ENCODE results near the gene CORO1C.
"Not testable (repeated sequence)": the region's sequence is repeated elsewhere in the genome, so short reads cannot be mapped to it uniquely, and the experiment has no call there.

Gene CORO1C

DNA sequence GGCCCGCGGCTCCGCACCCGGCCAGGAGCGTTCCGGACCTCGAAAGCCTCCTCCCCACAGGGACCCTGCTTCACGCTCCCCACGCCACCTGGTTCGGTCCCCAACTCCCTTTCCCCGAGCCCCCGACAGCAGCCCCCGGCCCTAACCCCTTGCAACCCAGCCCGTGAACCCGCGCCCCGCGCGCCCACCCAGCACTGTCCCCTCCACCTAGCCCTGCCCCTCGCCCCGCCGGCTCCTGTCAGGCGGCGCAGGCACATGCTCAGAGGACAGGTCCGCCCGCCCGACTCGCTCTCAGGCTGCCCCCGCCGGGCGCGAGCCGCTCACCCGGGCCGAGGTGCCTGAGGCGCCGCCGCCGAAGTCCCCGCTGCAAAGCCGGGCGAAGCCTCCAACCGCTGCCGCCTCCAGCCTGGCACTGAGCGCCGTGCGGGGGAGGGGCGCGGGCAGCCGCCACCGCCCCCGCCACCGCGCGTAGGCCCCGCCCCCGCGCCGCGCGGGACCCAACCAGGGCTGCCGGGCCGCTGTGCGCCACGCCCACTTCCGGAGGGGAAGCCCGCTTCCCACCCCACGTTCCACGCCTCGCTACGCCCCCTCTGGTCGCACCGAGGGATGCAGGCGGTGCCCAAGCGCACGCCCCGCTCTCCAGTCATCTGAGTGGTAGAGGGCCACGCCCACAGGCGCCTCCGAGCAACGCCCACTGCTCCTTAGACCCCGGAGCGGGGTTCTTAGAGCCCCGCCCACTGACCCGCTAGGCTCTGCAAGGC is at the start of gene CORO1C:
CORO1C (minus strand) TSS at position 414 of the 761 bp plus-strand sequence. CDS start 30,200 bp downstream, outside the sequence.
- DNase-seq, result peak; percentile 96

DNA sequence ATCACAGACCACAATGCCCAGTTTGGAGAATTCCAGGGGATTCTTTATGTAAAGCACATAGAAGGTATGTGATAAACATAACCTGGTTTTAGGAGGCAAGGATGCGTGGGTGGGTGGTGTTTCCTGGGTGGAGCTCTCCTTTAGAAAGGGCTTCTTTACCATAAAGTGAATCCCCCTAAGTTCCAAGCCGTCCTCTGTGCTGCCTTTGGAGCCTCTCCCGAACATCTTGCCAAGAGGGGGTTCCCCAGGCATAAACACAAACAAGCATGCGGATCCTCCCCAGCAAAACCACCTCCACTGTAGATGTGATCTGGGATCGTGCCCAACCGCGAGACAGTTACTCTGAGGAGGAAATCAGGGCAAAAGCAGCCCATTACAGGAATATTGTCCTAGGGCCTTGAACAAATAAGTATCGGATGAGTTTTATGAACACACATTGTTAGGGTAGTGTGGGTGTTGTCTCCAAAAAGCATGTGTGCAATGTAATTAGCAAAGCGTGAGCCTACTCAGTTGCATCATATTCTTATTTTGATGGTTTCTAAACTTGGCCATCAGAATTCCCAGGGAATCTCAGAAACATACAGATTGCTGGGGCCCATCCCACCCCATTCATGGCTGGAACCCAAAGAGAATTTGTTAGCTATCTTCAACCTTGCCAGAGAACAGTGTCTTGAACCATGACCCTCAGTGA is 48.8 kb upstream of the CORO1C start:
- DNase-seq, result no peak

DNA sequence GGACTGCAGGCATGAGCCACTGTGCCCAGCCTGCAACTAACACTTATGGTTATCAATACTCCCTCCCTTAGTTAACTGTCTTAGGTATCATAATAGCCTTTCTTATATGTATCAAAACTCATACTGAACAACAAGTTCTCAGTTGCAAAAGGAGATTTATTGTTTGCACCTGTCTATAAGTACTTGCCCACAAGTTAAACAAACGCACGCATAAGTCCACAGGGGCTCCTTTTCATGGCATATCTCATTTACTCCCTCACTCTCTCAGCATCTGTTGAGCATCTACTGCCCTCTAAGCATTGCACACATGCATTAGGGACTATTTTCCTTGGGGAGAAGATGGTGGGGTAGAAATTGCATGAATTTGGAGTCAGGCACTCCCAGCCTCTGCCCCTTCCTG is 46.7 kb upstream of the CORO1C start:
- DNase-seq, result no peak

DNA sequence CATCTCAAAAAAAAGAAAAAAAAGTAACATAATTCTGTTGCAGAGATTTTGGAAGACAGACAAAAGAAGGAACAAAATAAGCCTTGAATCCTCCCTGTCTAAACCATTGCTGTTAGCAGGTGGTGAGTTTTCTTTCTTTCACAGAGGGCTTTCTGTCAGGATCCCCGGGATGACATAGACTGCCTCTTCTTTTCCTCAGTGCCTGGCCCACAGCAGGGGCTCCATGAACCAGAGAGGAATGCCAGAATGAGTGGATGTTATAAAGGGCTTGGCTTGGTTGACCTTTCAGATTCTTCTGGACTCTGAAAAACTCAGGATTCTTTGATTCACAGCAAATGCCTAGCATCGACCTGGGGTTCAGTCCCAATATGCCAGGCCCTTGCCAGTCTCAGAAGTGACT is 45.8 kb upstream of the CORO1C start:
- no peak for DNase-seq

DNA sequence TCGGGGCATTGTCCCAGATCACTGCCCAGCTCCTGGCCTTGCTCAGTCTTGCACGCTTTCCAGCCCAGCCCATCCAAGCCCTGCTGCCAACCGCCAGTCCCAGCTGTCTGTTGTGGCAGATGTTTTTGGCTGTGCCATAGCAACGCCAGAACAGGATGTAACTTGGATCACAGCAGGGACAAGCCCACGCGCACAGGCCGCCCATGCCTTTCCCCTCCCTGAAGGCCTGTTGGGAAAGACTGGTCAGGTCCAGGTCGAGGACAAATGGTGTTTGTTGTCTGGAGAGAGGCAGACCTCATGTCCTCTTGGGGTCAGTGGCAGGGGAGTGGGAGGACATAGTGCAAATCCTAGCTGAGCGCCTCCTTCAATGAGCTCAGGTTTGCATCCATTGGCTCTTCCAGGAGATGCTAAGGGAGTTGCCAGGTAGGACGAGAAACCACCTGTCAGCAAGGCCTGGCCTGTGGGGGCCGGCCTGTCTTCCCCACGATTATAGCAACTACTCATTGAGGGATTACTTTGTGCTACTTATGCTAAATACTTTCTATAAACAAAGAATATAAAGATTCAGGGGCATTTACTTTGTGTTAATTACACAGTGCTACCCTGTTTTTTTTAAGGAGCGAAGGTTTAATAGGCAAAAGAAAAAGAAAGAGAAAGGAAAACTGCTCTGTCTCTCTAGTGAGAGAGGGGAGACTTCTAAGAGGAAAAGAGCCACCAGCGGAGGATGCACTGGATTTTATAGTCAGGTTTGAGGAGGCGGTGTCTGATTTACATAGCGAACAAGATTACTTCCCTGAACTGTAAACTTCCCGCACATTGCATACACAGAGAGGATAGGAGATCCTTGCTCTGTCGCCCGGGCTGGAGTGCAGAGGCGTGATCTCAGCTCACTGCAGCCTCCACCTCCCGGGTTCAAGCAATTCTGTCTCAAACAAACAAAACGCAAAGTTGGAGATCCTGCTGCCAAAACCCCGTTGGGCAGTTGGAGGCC is 42.8 kb upstream of the CORO1C start:
- peak; percentile 55 for DNase-seq

DNA sequence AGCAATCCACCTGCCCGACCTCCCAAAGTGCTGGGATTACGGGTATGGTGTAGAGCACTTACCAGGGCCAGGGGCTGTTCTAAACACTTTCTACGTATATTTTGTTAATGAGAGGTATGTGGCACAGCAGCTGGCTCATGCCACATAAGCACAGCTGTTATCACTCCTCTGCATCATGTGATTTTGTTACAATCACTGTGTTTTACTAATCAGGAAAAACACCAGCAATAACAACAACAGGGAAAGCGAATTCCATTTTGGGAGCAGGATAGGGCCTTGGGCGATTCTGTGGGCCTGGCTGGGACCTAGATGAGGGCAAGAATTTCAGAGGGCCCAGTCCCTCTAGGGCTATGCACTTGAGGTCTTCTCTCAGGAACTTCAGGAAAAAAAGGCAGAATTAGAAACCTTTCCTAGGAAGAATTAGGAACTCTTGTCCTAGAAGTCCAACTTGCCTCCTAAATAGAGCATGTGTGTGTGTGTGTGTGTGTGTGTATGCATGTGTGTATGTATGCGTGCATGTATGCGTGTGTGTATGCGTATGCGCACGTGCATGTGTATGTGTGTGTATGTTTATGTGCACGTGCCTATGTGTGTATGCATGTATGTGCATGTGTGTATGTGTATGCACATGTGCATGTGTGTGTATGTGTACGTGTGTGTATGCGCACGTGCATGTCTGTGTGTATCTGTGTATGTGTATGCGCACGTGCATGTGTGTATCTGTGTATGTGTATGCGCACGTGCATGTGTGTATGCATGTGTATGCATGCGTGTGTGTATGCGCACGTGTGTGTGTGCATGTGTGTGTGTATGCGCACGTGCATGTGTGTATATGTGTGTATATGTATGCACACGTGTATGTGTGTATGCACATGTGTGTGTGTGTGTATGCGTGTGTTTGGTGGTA is 41.8 kb upstream of the CORO1C start:
- no peak for DNase-seq

DNA sequence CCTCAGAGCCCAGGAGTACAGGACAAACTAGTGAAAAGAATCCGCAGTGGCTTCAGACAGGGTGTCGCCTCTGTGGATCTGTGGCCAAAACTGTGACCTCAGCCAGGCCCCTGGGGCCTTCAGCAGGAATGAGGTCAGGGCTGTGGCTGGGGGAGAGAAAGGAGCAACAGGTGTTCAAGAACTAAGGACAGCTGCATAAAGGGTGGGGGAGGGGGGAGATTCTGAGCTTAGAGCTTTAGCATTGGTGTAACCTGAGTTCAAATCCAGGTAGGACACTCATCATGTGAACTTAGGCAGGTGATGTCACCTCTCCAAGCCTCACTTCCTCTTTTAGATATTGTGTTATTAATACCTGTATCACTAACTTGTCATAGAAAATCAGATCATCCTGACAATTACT is 40.9 kb upstream of the CORO1C start:
- DNase-seq, result no peak

DNA sequence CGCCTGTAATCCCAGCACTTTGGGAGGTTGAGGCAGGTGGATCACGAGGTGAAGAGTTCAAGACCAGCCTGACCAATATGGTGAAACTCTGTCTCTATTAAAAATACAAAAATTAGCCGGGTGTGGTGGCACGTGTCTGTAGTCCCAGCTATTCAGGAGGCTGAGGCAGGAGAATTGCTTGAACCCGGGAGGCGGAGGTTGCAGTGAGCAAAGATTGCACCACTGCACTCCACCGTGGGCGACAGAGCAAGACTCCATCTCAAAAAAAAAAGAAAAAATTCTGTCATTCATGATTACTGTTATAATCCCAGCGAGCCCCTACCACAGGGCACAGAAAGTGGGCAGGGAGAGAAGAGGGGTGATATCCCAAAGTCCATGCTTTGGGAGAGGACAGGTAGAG is 40.5 kb upstream of the CORO1C start:
- DNase-seq, result not testable (repeated sequence)

DNA sequence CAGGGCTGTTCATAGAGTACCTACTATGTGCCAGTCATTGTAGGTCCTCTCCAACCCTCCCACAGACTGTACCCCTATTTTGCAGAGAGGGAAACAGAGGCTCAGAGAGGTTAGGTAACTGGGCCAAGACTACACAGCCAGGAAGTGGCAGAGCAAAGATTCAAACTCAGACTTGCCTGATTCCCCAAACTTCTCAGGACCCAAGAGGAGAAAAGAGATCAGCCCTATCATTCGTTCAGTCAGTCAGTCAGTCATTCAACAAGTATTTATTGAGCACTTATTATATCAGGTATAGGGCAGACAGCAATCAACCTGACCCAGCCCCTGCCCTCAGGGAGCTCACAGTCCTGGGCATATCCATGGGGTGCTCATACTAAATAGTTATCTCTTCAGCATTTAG is 39.6 kb upstream of the CORO1C start:
- no peak for DNase-seq

DNA sequence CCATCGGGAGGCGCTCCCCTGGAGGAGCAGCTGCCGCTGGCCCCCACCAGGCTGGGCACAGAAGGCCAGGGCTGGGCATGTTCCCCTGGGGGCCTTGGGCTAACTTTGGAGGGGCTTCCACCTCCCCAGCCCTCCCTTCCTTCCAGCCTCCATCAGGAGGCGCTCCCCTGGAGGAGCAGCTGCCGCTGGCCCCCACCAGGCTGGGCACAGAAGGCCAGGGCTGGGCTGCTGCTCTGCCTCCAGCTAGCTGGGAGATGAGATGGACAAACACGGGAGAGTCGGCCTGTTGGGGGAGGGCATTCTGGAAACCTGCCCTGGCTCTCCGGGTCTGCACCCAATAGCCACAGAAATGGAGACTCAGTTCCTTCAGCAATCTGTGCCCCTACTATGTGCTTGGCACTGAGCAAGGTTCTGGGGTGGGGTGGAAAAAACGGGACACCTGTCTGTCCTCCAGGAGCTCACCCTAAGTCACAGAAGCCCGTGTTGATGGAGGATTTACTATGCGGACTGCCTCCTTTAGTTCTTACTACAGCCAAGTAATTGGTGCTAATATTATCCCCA is 39.0 kb upstream of the CORO1C start:
- no peak for DNase-seq

DNA sequence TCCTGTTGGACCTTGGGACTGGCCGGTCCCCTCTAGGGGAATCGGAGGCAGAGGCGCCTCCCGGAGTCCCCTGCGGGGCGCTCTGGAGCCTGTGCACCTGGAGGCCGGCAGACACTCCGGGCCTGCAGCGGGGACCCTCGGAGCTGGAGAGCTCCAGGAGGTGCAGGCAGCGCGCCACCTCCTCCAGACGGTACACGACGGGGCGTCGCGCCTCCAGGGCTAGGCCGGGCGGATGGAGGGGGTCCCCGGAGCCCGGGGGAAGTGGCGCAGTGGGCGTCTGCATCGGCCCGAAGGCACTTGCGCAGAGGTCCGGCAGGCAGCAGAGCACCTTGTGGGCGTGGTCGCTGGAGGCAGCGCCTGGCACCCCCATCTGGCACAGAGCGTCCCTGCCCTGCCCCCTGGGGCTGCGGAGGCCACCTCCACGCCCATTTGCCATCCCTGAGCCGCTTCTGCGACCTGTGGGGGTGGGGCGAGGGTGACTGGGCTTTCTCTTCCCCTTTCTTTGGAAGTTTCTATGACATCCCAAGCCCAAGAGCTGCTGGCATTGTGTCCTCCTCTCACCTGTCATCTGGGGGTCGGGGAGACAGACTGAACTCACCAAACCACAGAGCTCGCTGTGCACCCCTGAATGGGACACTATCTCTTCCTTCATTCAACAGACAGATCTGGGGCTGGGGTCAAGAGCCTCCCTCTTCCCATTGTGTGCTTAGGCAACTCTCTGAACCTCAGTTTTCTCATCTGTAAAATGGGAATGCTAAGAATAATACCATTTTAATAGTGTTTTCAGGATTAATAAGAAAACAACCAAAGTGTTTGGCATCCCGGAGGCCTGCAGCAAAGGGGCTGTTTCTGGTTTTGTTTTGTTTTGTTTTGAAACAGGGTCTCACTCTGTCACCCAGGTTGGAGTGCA is 37.5 kb upstream of the CORO1C start:
- no peak for DNase-seq

DNA sequence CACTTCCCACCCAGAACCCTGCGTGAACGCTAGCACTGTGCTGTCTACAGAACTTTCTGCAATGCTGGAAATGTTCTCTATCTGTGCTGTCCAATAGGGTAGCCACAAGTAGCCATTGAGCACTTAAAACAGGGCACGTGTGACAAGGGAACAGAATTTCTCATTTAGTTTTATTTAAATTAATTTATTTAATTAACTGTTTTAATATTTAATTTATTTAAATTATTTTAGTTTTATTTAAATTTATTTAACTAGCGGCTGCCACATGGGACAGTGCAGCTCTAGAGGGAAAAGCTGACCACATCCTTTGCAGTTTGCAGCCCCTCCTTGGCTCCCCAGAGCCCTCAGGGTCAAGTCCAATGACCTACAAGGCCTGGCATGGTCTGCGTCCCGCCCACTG is 35.0 kb upstream of the CORO1C start:
- DNase-seq, result no peak

DNA sequence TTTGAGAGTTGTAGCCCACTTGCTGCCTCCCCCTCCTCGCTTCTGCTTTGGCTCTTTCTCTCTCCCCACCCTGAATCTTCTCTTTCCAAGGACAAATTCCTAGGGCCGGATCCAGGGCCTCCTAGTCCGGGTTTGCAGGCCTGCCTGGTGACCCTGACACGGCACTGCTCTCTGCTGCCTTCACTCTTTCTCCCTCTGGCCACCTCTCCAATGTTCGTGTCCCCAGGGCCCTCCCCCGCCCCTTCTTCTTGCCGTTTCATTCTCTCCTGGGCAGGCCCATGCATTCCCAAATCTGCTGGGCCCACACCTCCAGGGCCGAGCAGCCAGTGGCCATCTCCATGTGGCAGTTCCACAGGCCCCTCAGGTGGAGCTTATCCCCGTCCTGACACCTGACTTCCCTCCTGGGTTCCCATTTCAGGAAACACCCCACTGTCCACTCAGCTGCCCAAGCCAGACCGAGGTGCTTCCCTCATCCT is 34.0 kb upstream of the CORO1C start:
- DNase-seq, result no peak

DNA sequence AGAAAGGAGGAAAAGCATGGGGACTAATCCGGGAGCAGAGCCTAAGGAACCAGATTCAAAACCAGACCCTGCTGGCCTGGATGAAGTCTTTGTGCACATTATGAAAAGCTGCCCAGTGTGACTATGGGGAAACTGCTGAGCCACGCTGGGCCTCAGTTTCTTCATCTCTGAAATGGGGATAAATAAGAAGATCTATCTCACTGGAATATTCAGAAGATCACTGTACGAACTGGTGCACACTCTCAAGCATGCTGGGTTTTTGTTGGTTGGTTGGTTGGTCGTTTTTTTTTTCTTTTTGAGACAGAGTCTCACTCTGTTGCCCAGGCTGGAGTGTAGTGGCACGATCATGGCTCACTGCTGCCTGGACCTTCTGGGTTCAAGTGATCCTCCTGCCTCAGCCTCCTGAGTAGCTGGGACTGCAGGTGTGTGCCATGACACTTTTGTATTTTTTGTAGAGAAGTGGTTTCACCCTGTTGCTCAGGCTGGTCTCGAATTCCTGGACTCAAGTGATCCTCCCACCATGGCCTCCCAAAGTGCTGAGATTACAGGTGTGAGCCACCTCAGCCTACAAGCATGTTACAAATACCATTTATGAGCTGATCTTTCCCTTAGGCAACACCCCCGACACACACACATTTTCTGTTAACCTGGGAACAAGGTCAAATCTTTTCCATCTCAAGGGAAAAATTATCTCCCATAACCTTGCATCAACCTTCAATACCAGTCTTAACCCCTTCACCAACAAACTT is 33.4 kb upstream of the CORO1C start:
- no peak for DNase-seq

DNA sequence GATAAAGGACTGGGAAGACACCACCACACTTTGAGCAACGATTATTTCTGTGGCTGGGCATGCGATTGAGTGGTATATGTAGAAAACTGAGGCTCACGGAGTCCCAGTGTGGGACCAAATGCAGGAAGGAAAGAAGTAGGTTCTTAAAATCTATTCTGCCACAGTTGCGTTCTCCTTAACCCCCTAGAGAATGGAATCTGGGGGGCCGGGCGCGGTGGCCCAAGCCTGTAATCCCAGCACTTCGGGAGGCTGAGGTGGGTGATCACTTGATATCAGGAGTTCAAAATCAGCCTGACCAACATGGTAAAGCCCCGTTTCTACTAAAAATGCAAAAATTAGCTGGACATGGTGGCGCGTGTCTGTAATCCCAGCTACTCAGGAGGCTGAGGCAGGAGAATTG is 29.9 kb upstream of the CORO1C start:
- no peak for DNase-seq

DNA sequence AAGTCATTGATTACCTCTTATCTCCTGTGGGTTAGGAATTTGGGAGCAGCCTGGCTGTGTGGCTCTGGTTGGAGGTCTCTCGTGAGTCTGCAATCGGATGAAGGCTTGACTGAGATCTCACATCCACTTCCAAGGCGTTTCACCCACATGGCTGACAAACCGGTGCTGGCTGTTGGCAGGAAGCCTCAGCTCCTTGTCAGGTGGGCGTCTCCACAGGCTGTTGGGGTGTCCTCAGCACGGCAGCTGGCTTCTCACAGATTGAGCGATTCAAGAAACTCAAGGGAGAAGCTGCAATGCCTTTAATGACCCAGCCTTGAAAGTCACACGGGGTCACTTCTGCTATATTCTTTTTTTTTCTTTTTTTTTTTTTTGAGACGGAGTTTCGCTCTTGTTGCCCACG is 28.6 kb upstream of the CORO1C start:
- no peak for DNase-seq

DNA sequence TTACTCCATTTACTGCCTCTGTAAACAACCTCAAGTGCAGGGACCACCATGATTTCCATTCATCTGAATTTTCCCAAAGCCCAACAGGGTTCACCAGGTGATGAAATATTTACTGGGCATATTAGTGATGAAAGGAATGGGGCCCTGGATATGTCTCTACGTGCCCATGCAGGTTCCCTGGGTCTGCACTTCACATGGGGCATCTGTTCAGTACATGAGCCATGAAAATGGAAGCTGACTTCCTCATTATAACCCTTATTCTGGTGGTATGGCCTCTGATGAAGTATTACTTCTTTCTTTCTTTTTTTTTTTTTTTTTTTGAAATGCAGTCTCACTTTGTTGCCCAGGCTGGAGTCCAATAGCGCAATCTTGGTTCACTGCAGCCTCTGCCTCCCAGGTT is 26.5 kb upstream of the CORO1C start:
- peak; percentile 63 for DNase-seq

DNA sequence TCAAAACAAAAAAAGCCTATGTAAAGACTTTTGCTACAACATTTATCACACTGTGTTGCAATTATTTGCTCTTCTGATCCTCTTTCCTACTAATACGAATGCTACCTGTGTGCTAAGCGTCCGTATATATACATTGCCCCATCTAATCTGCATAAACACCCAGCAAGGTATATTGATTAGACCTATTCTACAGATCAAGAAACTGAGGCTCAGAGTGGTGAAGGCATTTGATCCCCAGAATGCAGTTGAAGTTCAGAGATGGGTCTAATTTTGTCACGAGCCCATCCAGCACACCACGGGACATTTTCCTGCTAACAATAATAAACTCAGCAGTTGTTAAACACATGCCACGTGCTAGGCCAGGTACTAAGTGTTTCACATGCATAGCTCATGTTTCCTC is 25.1 kb upstream of the CORO1C start:
- DNase-seq, result no peak

DNA sequence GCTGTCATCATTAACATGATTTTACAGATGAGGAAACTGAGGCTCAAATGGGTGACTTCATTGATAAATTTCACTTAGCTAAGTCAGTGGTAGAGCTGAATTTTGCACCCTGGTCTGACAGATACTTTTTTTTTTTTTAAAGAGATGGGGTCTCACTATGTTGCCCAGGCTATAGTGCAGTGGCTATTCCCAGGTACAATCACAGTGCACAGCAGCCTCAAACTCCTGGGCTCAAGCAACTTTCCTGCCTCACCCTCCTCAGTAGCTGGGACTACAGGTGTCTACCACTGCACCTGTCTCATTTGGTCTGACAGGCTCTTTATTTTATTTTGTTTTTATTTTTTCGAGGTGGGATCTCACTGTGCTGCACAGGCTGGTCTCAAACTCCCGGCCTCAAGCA is 24.2 kb upstream of the CORO1C start:
- DNase-seq, result no peak

DNA sequence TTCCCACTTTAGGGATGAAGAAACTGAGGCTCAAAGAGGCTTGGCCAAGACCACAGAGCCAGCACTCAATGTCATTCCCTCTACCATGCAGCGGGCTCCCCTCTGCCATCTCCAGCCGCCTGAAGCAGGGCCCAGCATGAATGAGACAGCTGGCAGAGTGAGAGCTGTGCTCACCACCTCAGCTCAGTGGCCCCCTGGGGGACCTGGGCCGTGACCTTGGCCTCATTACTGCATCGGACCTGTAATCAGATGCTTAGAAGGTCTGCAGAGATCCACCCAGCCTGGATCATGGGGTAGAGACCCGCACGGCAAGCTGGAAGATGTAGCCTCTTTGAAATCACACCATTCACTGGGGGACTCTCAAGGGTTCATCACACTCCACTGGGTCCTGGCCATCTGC is 22.7 kb upstream of the CORO1C start:
- no peak for DNase-seq

All from NCI-H1105 (cell line).